H9 (cell line): ENCODE results near the gene FSTL4. TPM values are rescaled to one million over a fixed set of nuclear protein-coding genes. Genes with fewer than 3 reads are reported as not detected.

ENCODE experiments used
- DNase-seq: peaks from one replicate; pipeline ENCODE4 v3.0.0-alpha.2; 2017
- H2AFZ ChIP-seq: one replicate; pipeline ENCODE4 v1.6.1; 2013; ENCODE audit warnings: mild to moderate bottlenecking, low read length, control low read depth, moderate library complexity
- H2AK5ac ChIP-seq: 2 replicates; pipeline ENCODE4 v1.6.1; 2013; ENCODE audit warnings: low read length, control low read depth, mixed read lengths; ENCODE audit not compliant: insufficient read length
- H2BK120ac ChIP-seq: one replicate; pipeline ENCODE4 v1.6.1; 2013; ENCODE audit warnings: low read depth, mild to moderate bottlenecking, low read length, control low read depth, inconsistent platforms; ENCODE audit not compliant: poor library complexity, severe bottlenecking
- H2BK12ac ChIP-seq: 2 replicates; pipeline ENCODE4 v1.6.1; 2013; ENCODE audit warnings: low read length, control low read depth, mixed read lengths, low read depth; ENCODE audit not compliant: insufficient read length
- H2BK15ac ChIP-seq: 2 replicates; pipeline ENCODE4 v1.6.1; 2013; ENCODE audit warnings: low read depth, low read length, control low read depth
- H2BK20ac ChIP-seq: one replicate; pipeline ENCODE4 v1.6.1; 2013; ENCODE audit warnings: low read depth, mild to moderate bottlenecking, low read length, control low read depth, inconsistent platforms; ENCODE audit not compliant: poor library complexity, severe bottlenecking
- H2BK5ac ChIP-seq: 2 replicates; pipeline ENCODE4 v1.6.1; 2013; ENCODE audit warnings: low read length, control low read depth, mixed read lengths; ENCODE audit not compliant: insufficient read length
- H3K14ac ChIP-seq: 2 replicates; pipeline ENCODE4 v1.6.1; 2013; ENCODE audit warnings: low read length, control low read depth; ENCODE audit not compliant: insufficient read depth
- H3K18ac ChIP-seq: 2 replicates; pipeline ENCODE4 v1.6.1; 2013; ENCODE audit warnings: low read depth, mild to moderate bottlenecking, mixed read lengths, low read length, control low read depth; ENCODE audit not compliant: insufficient read length
- H3K23ac ChIP-seq: 2 replicates; pipeline ENCODE4 v1.6.1; 2013; ENCODE audit warnings: low read length, control low read depth, mixed read lengths, low read depth; ENCODE audit not compliant: insufficient read length
- H3K23me2 ChIP-seq: 2 replicates; pipeline ENCODE4 v1.6.1; 2013; ENCODE audit warnings: low read depth, mild to moderate bottlenecking, mixed read lengths, low read length, control low read depth; ENCODE audit not compliant: insufficient read length, poor library complexity, severe bottlenecking
- H3K27ac ChIP-seq: 2 replicates; pipeline ENCODE4 v1.5.1; 2013; ENCODE audit warnings: low read length, control low read depth, mixed read lengths, low read depth; ENCODE audit not compliant: insufficient read length
- H3K27me3 ChIP-seq: 2 replicates; pipeline ENCODE4 v1.6.1; 2013; ENCODE audit warnings: low read length, control low read depth, inconsistent platforms; ENCODE audit not compliant: insufficient read depth
- H3K4ac ChIP-seq: 2 replicates; pipeline ENCODE4 v1.6.1; 2013; ENCODE audit warnings: low read depth, mild to moderate bottlenecking, control low read depth, inconsistent platforms, low read length, moderate library complexity
- H3K4me1 ChIP-seq: 2 replicates; pipeline ENCODE4 v1.6.1; 2013; ENCODE audit warnings: low read length, control low read depth, inconsistent platforms; ENCODE audit not compliant: insufficient read depth
- H3K4me2 ChIP-seq: 2 replicates; pipeline ENCODE4 v1.6.1; 2013; ENCODE audit warnings: low read length, control low read depth, mixed read lengths; ENCODE audit not compliant: insufficient read length, insufficient read depth
- H3K56ac ChIP-seq: 2 replicates; pipeline ENCODE4 v1.6.1; 2013; ENCODE audit warnings: low read depth, mild to moderate bottlenecking, mixed read lengths, low read length, control low read depth; ENCODE audit not compliant: insufficient read length
- H3K79me1 ChIP-seq: 2 replicates; pipeline ENCODE4 v1.6.1; 2013; ENCODE audit warnings: low read depth, mild to moderate bottlenecking, moderate library complexity, low read length, control low read depth, inconsistent platforms; ENCODE audit not compliant: insufficient read depth, poor library complexity, severe bottlenecking
- H3K79me2 ChIP-seq: 2 replicates; pipeline ENCODE4 v1.6.1; 2013; ENCODE audit warnings: low read length, control low read depth, inconsistent platforms; ENCODE audit not compliant: insufficient read depth
- H3K9ac ChIP-seq: 2 replicates; pipeline ENCODE4 v1.6.1; 2013; ENCODE audit warnings: low read length, control low read depth, mixed read lengths; ENCODE audit not compliant: insufficient read length; ENCODE audit errors: extremely low read depth
- H3K9me3 ChIP-seq: one replicate; pipeline ENCODE4 v1.6.1; 2013; ENCODE audit warnings: low read depth, low read length, inconsistent platforms; ENCODE audit not compliant: control insufficient read depth
- H3T11ph ChIP-seq: one replicate; pipeline ENCODE4 v1.6.1; 2013; ENCODE audit warnings: mild to moderate bottlenecking, low read length, control low read depth, inconsistent platforms
- H4K20me1 ChIP-seq: one replicate; pipeline ENCODE4 v1.6.1; 2013; ENCODE audit not compliant: control insufficient read depth, insufficient read length, insufficient read depth
- H4K5ac ChIP-seq: 2 replicates; pipeline ENCODE4 v1.6.1; 2013; ENCODE audit warnings: low read depth, mild to moderate bottlenecking, mixed read lengths, low read length, control low read depth; ENCODE audit not compliant: insufficient read length
- H4K8ac ChIP-seq: replicated peaks from 2 replicates; pipeline ENCODE4 v1.6.1; 2013; ENCODE audit warnings: low read length, control low read depth, mixed read lengths, low read depth; ENCODE audit not compliant: insufficient read length
- H4K91ac ChIP-seq: 2 replicates; pipeline ENCODE4 v1.6.1; 2013; ENCODE audit warnings: low read depth, mild to moderate bottlenecking, moderate library complexity, mixed read lengths, low read length, control low read depth; ENCODE audit not compliant: insufficient read length
- H3K27ac Mint-ChIP-seq, 3 experiments: 2 replicates in 2 of 3; 3 replicates in 1 of 3; pipeline ENCODE4 v1.8.0; 2020 to 2021; ENCODE audit warnings: mixed read lengths in 3 of 3, mild to moderate bottlenecking in 1 of 3, moderate library complexity in 1 of 3
- H3K27me3 Mint-ChIP-seq: 2 replicates; pipeline ENCODE4 v1.8.0; 2021; ENCODE audit warnings: low read depth, mild to moderate bottlenecking, moderate library complexity, mixed read lengths
- H3K36me3 Mint-ChIP-seq, 3 experiments: 2 replicates in 2 of 3; 3 replicates in 1 of 3; pipeline ENCODE4 v1.8.0; 2020 to 2021; ENCODE audit warnings: low read depth in 3 of 3, mixed read lengths in 3 of 3; ENCODE audit not compliant: insufficient read depth in 1 of 3
- H3K4me1 Mint-ChIP-seq, 2 experiments: 2 replicates each; pipeline ENCODE4 v1.8.0; 2020; ENCODE audit warnings: mixed read lengths in 2 of 2
- H3K4me3 Mint-ChIP-seq, 2 experiments: 2 replicates in 1 of 2; 3 replicates in 1 of 2; pipeline ENCODE4 v1.8.0; 2020 to 2021; ENCODE audit warnings: mild to moderate bottlenecking in 2 of 2, mixed read lengths in 2 of 2, moderate library complexity in 1 of 2
- H3K9me3 Mint-ChIP-seq, 2 experiments: 2 replicates in 1 of 2; 3 replicates in 1 of 2; pipeline ENCODE4 v1.8.0; 2020; ENCODE audit warnings: mild to moderate bottlenecking in 2 of 2, mixed read lengths in 2 of 2, moderate library complexity in 1 of 2
- WGBS: extraction: QIAGEN DNeasy Blood & Tissue Kit; methylation state at CpG from one replicate; pipeline ENCODE4 v1.1.7; 2013; ENCODE audit warnings: missing lambda C conversion rate, low lambda C conversion rate, mixed read lengths; ENCODE audit not compliant: insufficient read length; ENCODE audit errors: extremely low coverage; 5-methylcytosine and 5-hydroxymethylcytosine counted together
- total RNA-seq: library from RNA; stranded (reverse); gene quantifications from 2 replicates; pipeline ENCODE4 v1.2.1, GENCODE V29; 2021
- TF ChIP-seq, protein P1 (sequence below): fragments of 200-600 bp; sonication (generic); conservative IDR thresholded peaks from 3 replicates; pipeline ENCODE4 v1.8.0; 2021; ENCODE audit warnings: antibody characterized with exemption, mild to moderate bottlenecking

FSTL4 gene
- total RNA-seq, 1 experiment from 2014 or later, result 5.7 TPM

DNA sequence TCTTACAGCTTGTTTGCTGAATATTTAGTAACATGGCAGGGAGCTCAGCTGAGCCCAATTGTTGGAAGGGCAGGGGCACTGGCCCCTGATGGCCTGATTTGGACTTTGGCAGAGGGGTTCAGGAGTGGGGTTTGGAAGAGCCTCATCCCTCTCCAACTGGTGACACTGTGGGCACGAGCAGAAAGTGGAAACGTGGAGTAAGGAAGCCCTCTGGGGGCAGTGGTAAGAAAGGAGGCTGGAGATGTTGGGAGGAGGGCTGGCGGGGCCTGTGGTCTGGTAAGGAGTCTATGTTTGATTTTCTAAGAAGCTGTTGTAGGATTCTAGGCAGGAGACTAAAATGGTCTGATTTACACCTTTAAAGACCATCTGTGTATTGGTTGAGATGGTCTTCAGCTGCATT lies 351.6 kb downstream of the FSTL4 start:
- no peak overlapping the region for H2AFZ ChIP-seq
- H4K91ac ChIP-seq, result no peak overlapping the region
- H2BK5ac ChIP-seq, result no peak overlapping the region
- H3K4me1 ChIP-seq, result no peaks in the 10 kb centered on the region
- H3K27me3 Mint-ChIP-seq, result peaks cover 2% of the 10 kb centered on the region; the same call in 1 of the 2 replicates
- no peaks in the 10 kb centered on the region for H3K9me3 Mint-ChIP-seq
- H4K8ac ChIP-seq, result no peak overlapping the region
- H3K4ac ChIP-seq, result no peak overlapping the region
- no peaks in the 10 kb centered on the region; a peak in 1 of 7 replicates for H3K36me3 Mint-ChIP-seq
- H3K4me1 Mint-ChIP-seq, result peaks cover 20 to 21% of the 10 kb centered on the region in 2 experiments
- TF ChIP-seq, protein P1, sequence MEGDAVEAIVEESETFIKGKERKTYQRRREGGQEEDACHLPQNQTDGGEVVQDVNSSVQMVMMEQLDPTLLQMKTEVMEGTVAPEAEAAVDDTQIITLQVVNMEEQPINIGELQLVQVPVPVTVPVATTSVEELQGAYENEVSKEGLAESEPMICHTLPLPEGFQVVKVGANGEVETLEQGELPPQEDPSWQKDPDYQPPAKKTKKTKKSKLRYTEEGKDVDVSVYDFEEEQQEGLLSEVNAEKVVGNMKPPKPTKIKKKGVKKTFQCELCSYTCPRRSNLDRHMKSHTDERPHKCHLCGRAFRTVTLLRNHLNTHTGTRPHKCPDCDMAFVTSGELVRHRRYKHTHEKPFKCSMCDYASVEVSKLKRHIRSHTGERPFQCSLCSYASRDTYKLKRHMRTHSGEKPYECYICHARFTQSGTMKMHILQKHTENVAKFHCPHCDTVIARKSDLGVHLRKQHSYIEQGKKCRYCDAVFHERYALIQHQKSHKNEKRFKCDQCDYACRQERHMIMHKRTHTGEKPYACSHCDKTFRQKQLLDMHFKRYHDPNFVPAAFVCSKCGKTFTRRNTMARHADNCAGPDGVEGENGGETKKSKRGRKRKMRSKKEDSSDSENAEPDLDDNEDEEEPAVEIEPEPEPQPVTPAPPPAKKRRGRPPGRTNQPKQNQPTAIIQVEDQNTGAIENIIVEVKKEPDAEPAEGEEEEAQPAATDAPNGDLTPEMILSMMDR, result peak; percentile 23; the same call in 1 of the 3 replicates
- no peak overlapping the region for H2BK120ac ChIP-seq
- no peak overlapping the region for H3K4me3 Mint-ChIP-seq
- H3K27ac ChIP-seq, result no peak overlapping the region
- H3K9me3 ChIP-seq, result no peaks in the 10 kb centered on the region
- H3K9ac ChIP-seq, result no peak overlapping the region
- no peak overlapping the region for H2BK20ac ChIP-seq
- H4K5ac ChIP-seq, result no peak overlapping the region
- H3K18ac ChIP-seq, result no peak overlapping the region
- H2BK15ac ChIP-seq, result no peak overlapping the region
- no CpG with 5 or more reads among the region's 3 CpGs for WGBS
- H3K27ac Mint-ChIP-seq, result no peak overlapping the region
- no peak for DNase-seq
- no peaks in the 10 kb centered on the region for H3K79me2 ChIP-seq
- no peak overlapping the region for H2AK5ac ChIP-seq
- no peak overlapping the region for H3T11ph ChIP-seq
- H3K23me2 ChIP-seq, result no peaks in the 10 kb centered on the region
- H3K14ac ChIP-seq, result no peak overlapping the region
- H3K56ac ChIP-seq, result no peak overlapping the region
- H4K20me1 ChIP-seq, result no peaks in the 10 kb centered on the region
- no peaks in the 10 kb centered on the region for H3K27me3 ChIP-seq
- H2BK12ac ChIP-seq, result no peak overlapping the region
- no peak overlapping the region for H3K23ac ChIP-seq
- no peaks in the 10 kb centered on the region for H3K79me1 ChIP-seq
- no peak overlapping the region for H3K4me2 ChIP-seq
